Glomerular visceral epithelial cell (primary cell): ENCODE data around the gene UBE2H.

Experiments used
- DNase-seq: peaks from one replicate; pipeline ENCODE4 v3.0.0-alpha.2; 2016; ENCODE audit errors: extremely low spot score

The UBE2H gene

GRCh38 chr7:129950191-129950932 lies 2.4 kb downstream of the UBE2H start:
- no peak for DNase-seq

DNA sequence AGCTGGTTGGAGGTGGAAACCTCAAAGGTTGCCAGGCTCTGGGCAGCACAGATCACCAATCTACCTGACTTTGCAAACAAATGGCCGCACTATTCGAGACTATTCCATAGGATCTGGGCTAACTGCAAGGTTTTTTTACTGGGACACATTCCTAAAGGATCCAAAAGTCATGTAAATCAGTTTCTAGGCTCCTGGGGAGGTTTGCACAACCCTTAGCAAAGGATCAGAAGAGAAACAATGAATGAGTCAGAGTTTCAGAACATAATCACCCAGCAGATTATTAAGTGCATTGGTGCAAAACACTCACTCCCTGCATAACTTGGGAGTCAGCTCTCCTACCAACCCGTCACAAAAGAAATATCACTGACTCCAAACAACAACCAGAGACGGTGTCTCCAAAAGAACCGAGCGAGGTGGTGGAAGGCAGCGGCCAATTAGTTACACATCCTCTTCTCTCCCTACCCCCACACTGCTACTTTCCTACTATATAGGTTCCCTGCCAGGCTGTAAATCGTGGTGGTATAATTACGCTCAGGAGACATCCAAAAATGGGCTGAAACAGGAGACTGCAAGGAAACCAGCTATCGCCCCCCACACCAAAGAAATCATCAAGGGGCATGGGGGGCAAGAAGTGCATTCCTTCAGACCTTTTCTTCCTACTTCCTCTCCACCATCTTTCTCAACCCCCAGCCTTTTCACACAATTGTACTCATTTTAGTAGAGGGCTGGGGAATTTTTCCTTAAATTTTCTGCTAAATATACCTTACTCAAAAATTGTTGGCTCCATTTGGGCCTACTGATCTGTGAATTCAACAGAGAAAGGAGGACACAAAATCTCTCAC lies 3.2 kb downstream of the UBE2H start:
- peak; percentile 88 for DNase-seq

DNA sequence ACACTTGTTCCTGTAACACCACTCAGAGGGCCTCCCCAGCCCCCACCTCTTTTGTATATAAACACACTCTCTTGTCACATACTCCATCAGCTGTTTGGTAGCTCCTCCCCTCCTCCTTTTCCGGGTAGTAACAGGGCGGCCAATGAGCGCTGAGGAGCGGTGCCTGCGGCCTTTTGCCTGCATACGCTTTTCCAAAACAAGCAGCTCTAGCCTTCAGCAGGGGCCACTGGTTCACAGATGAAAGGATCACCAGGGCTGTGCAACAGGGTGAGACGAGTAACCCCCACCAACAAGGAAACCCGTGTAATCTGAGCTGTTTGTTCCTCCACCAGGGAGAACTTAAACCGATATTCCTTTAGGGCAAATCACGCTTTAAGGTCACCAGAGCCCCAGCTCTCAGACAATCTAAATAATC lies 3.9 kb downstream of the UBE2H start:
- DNase-seq = peak; percentile 90

- DNase-seq = no peak
Observed at GRCh38 chr7:129948338-129948737, 4.4 kb downstream of the UBE2H start.

GRCh38 chr7:129947701-129948100 lies 5.1 kb downstream of the UBE2H start:
- peak; percentile 79 for DNase-seq

DNA sequence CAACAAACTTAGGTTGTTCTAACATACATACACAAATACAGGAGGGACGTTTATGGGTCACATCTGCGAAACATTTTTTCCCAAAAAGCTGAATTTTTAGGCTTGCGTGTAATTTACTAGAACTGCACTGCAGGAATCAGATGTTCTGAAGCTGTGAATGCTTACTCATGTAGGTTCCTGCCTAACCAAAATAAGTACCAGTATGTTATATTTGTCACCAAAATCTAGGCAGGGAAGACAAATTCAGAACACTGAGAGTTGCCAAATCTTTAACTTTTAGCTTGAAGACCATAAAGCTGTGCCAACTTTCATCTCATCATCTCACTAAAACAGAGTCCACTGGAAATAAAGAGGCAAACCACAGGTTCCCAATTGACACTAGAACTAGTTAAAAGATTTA lies 5.7 kb downstream of the UBE2H start:
- no peak for DNase-seq

DNA sequence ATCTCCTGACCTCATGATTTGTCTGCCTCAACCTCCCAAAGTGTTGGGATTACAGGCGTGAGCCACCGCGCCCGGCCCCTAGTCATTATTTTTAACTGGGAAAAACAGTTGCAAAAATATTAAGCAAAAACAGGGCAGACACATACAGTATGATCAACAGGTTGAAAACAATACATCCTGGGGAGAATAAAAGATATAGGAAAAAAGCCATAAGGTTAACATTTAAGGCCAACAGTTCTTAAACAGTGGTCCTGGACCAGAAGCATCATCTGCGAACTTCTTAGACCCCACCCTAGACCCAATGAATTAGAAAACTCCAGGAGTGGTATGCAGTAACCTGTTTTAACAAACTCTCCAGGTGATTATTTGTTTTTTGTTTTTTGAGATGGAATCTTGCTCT lies 6.5 kb downstream of the UBE2H start:
- no peak for DNase-seq

DNA sequence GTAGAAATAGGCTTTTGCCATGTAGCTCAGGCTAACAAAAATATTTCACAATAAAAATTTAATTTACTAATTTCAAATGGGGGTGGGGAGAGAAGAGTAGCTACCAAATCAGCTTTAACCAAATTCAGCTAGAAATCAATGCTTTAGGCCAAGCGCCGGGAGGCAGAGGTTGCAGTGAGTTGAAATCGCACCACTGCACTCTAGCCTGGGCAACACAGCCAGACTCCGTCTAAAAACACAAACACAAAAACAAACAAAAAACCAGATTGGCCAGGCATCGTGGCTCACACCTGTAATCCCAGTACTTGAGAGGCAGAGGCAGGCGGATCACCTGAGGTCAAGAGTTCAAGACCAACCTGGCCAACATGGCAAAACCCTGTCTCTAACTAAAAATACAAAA lies 9.4 kb downstream of the UBE2H start:
- DNase-seq = no peak

GRCh38 chr7:129940329-129940728 lies 12.4 kb downstream of the UBE2H start:
- no peak for DNase-seq

DNA sequence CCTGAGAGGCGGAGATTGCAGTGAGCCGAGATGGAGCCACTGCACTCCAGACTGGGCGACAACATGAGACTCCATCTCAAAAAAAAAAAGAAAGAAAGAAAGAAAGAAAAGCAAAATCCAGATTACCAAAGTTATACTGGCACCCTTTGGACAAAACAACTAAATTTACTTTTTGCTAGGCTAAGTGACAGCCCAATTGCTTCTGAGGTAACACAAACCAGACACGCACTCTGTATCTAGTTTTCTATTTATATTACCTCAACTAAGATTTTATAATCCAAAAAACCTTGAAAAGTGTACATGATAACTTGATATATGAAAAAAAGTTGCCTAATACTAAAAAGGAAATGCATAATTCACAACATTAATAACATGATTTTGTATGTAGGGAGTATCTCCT lies 12.9 kb downstream of the UBE2H start:
- DNase-seq = no peak

DNA sequence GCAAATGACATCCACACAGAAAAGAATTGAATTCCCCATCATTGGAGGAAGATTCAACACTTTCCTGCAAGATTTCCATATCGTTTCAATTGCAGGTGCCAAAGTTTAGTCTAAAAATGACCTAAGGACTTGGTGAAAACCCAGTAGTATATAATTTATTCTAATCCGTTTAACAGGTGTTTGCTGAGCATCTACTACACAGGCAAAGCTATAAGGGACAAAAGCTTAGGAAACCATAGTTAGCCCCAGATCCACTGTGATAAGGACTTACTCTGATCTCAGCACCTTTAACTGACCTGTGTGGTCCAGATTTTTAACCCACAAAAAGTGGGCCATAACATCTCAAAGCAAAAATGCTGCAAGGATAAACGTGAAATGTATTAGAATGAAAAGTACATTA lies 19.1 kb downstream of the UBE2H start:
- DNase-seq = no peak

DNA sequence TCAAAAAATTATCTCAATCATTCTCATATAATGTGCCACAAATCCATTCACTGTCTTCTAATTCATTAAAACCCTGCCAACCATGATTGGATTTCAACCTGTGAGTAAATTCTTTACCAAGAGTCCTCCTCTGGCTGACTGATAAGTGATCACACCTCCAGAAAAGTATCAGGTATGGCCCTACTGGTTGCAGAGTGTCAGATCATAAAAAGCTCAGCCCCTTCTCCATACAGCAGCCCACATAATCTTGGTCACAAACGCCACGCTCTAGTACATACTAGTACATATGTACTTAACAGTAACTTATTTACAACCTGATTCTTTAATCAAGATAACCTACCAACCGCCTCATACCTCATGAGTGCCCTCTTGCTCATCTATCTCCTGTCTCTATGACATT lies 26.1 kb downstream of the UBE2H start:
- DNase-seq = no peak

GRCh38 chr7:129925416-129926002 lies 27.3 kb downstream of the UBE2H start:
- DNase-seq = no peak

DNA sequence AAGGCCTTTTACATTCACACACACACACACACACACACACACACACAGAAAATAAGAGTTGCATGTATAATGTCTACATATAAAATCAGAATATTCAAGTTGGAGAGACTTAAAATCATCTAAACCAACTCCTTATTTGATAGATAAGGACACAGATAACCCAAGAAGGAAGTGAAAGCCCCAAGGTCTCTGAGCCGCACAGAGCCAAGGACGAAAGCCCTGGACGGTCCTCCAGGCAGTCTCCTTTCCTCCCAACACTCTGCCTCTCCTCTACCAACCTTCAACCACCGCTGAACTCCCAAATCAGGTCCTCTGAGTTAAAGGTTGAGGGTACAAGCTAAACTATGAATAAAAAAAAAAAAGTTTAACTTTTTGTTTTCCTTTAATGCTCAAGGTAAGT lies 28.2 kb downstream of the UBE2H start:
- DNase-seq = no peak

- peak; percentile 77 for DNase-seq
Observed at GRCh38 chr7:129923709-129924108, 29.1 kb downstream of the UBE2H start.

- no peak for DNase-seq
Observed at GRCh38 chr7:129919492-129919891, 33.3 kb downstream of the UBE2H start.

- DNase-seq = no peak
Observed at GRCh38 chr7:129918922-129919321, 33.8 kb downstream of the UBE2H start.

GRCh38 chr7:129917934-129918333 lies 34.8 kb downstream of the UBE2H start:
- no peak for DNase-seq

DNA sequence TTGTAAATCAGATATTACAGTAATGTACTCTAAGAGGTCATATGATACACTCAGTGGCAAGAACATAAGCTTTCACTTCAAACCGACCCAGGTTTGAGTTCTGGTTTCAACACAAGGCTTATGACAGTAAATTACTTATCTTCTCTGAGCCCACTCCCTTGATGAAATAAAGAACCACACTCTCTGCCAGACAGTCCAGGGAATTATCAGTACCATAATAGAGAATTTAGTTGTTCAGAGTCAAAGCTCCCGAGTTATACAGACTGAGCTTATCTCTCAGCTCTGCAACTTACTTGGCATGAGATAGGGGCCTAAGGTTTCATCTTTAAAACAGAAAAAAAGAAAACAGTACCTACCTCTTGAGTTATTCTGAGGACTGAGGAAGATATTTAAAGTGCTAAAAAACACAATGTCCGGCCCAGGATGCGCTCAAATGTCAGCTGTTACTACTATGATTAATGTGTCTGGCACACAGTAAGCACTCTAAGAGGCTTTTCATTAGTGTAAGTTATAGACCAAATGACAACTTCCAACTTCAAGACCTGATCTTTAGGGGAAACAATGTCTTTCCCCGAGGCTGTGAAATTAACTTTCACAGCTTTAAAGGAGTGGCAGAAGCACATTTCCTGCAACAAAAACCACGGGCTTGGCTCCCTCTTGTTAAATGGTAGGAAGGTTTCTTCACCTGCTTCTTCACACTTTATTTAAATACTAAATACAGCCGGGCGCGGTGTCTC lies 38.1 kb downstream of the UBE2H start:
- no peak for DNase-seq

- DNase-seq = no peak
Observed at GRCh38 chr7:129913428-129913827, 39.3 kb downstream of the UBE2H start.

- DNase-seq = no peak
Observed at GRCh38 chr7:129911790-129912189, 41.0 kb downstream of the UBE2H start.

DNA sequence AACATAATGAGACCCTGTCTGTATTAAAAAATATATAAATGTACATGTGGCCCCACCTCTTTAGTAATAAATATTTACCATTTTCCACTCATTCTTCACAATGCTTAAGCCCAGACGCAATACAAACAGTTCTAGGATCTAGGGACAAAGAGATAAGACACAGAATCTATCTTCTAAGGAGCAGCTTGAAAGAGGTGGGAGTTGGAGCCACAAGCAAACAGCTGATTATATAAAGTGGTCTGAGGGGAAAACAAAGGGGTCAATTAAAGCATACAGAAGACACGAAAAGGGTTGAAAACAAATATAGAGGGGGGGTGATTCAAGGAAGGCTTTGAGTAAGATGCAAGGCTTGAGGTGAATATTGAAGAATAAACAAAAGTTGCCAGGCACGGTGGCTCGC lies 43.1 kb downstream of the UBE2H start:
- DNase-seq = no peak
